Activated CD8-positive, alpha-beta memory T cell treated with anti-CD3 and anti-CD28 coated beads for 1 hour (primary cell): Measurements from ENCODE around the gene ARHGAP30.
"Not testable (repeated sequence)": the region's sequence is repeated elsewhere in the genome, so short reads cannot be mapped to it uniquely, and the experiment has no call there.

Experiments used
- DNase-seq, 2 donors: peaks; one replicate each; pipeline ENCODE4 v3.0.0-alpha.2; 2020; ENCODE audit warnings: low read depth in 1 of 2; ENCODE audit errors: extremely low read depth in 1 of 2

ARHGAP30 gene, protein sequence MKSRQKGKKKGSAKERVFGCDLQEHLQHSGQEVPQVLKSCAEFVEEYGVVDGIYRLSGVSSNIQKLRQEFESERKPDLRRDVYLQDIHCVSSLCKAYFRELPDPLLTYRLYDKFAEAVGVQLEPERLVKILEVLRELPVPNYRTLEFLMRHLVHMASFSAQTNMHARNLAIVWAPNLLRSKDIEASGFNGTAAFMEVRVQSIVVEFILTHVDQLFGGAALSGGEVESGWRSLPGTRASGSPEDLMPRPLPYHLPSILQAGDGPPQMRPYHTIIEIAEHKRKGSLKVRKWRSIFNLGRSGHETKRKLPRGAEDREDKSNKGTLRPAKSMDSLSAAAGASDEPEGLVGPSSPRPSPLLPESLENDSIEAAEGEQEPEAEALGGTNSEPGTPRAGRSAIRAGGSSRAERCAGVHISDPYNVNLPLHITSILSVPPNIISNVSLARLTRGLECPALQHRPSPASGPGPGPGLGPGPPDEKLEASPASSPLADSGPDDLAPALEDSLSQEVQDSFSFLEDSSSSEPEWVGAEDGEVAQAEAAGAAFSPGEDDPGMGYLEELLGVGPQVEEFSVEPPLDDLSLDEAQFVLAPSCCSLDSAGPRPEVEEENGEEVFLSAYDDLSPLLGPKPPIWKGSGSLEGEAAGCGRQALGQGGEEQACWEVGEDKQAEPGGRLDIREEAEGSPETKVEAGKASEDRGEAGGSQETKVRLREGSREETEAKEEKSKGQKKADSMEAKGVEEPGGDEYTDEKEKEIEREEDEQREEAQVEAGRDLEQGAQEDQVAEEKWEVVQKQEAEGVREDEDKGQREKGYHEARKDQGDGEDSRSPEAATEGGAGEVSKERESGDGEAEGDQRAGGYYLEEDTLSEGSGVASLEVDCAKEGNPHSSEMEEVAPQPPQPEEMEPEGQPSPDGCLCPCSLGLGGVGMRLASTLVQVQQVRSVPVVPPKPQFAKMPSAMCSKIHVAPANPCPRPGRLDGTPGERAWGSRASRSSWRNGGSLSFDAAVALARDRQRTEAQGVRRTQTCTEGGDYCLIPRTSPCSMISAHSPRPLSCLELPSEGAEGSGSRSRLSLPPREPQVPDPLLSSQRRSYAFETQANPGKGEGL

GRCh38 chr1:161069731-161070270 is at the start of gene ARHGAP30:
Gene ARHGAP30 (minus strand): TSS chr1:161069891. CDS start chr1:161069624, 267 bp downstream.
- peak; percentile 60 to 68 for DNase-seq

GRCh38 chr1:161117759-161118581 is 48.3 kb upstream of the ARHGAP30 start, which contains the start of the genes NIT1 and PFDN2:
Gene NIT1 (plus strand): TSS chr1:161118105. CDS start chr1:161118177, 72 bp downstream.
Gene PFDN2 (minus strand): TSS chr1:161118037. CDS start chr1:161118026, 11 bp downstream.
- peak; percentile 33 to 79 for DNase-seq

- DNase-seq: not testable (repeated sequence)
Observed at GRCh38 chr1:161115961-161116360, 46.3 kb upstream of the ARHGAP30 start.

- DNase-seq: no peak
Observed at GRCh38 chr1:161115132-161115711, 45.5 kb upstream of the ARHGAP30 start.

DNA sequence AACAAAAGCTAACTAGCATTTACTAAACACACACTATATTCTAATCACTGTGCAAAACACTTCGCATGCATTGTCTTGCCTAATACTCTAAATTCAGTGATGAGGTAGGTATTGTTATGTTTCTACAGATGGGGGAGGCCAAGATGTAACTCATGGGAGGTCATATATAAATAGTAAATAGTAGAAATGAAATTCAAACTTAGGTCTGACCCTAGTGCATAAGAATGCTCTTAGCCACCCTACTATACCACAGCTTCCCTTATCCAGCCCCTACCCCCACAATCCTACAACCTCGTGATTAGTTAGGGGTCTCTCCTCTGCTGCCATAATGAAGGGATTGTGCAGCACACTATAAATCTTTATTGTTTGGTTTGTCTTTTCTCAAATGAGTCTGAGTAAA is 44.9 kb upstream of the ARHGAP30 start:
- no peak for DNase-seq

DNA sequence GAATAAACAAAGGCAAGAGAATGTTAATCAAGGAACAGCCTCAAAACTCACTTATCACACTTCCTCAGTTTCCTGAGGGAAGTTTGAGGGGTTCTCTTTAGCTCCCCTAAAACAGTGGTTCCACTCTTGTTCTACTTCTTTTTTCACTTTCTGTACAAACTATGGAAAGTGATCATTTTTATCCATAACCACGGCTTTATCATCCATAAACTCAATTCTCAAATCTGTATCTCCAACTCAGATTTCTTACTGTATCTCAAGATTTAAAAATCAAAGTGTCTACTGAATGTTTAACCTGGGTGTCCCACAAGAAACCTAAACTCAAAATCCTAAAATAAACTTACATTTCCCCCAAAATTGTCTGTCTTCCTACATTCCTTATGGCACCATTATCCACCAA is 44.2 kb upstream of the ARHGAP30 start:
- no peak for DNase-seq

DNA sequence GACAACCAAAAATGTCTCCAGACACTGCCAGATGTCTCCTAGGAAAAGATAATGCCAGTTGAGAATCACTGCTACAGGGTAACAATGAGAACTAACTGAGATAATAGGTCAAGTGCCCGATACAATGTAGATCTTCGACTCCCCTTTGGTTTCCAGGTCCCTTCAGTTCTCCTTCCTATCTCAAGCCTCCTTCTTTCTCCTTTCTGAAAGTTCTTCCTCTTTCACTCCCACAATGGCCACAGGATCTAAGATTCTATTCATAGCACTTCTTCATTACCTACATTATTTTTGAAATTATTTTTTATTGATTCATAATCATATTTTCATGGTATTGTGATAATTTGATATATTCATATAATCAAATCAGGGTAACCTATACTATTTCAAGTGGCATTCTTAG is 41.8 kb upstream of the ARHGAP30 start:
- no peak for DNase-seq

- no peak for DNase-seq
Observed at GRCh38 chr1:161111117-161111516, 41.4 kb upstream of the ARHGAP30 start.

GRCh38 chr1:161106431-161106830 is 36.7 kb upstream of the ARHGAP30 start:
- no peak for DNase-seq

- no peak for DNase-seq
Observed at GRCh38 chr1:161100556-161100955, 30.9 kb upstream of the ARHGAP30 start.

DNA sequence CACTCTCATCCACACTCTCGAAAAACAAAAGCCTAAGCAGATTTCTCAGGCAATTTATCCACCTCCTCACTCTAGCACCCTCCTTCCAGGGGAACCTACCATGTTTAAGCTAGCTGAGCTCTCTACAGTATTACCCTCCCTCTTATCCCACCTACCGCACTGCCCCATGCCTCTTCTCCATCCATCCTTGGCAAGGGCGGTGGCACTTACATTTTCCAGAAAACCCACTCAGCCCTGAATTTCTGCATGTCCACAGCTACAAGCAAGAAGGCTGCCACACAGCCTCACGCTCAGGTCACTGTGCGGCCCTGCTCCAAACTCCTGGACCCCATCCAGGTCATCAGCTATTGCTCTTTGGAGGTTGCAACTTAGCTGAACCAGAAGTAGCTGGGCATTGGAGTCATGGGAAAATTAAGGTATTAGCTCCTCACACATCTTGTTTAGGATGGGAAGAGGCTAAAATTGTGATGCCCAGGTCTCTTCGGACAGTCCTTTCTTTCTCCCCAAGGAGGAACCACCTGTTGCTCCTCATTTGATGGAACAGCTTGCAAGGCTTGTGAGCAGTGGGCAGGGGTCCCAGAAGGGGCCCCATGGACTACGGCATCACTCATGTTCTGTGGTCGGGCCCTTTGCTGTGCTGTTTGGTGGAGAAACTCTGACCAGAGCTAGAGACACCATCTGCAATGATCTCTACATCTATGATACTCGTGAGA is 29.6 kb upstream of the ARHGAP30 start:
- DNase-seq: no peak

GRCh38 chr1:161098210-161099068 is 28.7 kb upstream of the ARHGAP30 start, which contains the start of gene KLHDC9:
Gene KLHDC9 (plus strand): TSS chr1:161098361. CDS start chr1:161098536, 175 bp downstream.
- DNase-seq: peak; percentile 17 to 46

- no peak for DNase-seq
Observed at GRCh38 chr1:161096530-161096929, 26.8 kb upstream of the ARHGAP30 start.

GRCh38 chr1:161096015-161096414 is 26.3 kb upstream of the ARHGAP30 start:
- no peak for DNase-seq

GRCh38 chr1:161095230-161095629 is 25.5 kb upstream of the ARHGAP30 start:
- DNase-seq: no peak

GRCh38 chr1:161094481-161094880 is 24.8 kb upstream of the ARHGAP30 start:
- DNase-seq: no peak

- no peak for DNase-seq
Observed at GRCh38 chr1:161092621-161093028, 22.9 kb upstream of the ARHGAP30 start.
